Dendritic cell treated with granulocyte-macrophage colony-stimulating factor and Interleukin-4, amounts not matched to agents 40 ng/mL and 50 ng/mL, for 4 days (primary cell): ENCODE data around the gene IGFALS.

Experiments
- H3K27ac Mint-ChIP-seq: one replicate; pipeline ENCODE4 v1.8.0; 2022; ENCODE audit warnings: mild to moderate bottlenecking, mixed read lengths
- H3K27me3 Mint-ChIP-seq: one replicate; pipeline ENCODE4 v1.8.0; 2022; ENCODE audit warnings: mild to moderate bottlenecking, mixed read lengths
- H3K36me3 Mint-ChIP-seq: one replicate; pipeline ENCODE4 v1.8.0; 2022; ENCODE audit warnings: low read depth, mixed read lengths
- H3K4me1 Mint-ChIP-seq: one replicate; pipeline ENCODE4 v1.8.0; 2022; ENCODE audit warnings: low read depth, mixed read lengths
- H3K4me3 Mint-ChIP-seq: one replicate; pipeline ENCODE4 v1.8.0; 2022; ENCODE audit warnings: mild to moderate bottlenecking, moderate library complexity, mixed read lengths
- H3K9me3 Mint-ChIP-seq: one replicate; pipeline ENCODE4 v1.8.0; 2022; ENCODE audit warnings: mixed read lengths
- intact Hi-C: fragments of 100-400 bp; cut with micrococcal nuclease; formaldehyde crosslinking; loops from one replicate; pipeline ENCODE4 v1.15.0; 2022

The IGFALS gene

GRCh38 chr16:1821861-1822611 is 28.5 kb upstream of the IGFALS start:
- H3K4me3 Mint-ChIP-seq = no peak overlapping the region
- peaks cover 75% of the 10 kb centered on the region for H3K36me3 Mint-ChIP-seq
- no peak overlapping the region for H3K27ac Mint-ChIP-seq
- H3K27me3 Mint-ChIP-seq = no peaks in the 10 kb centered on the region
- intact Hi-C loops = no loop called here
- H3K4me1 Mint-ChIP-seq = peaks cover 14% of the 10 kb centered on the region
- no peaks in the 10 kb centered on the region for H3K9me3 Mint-ChIP-seq

DNA sequence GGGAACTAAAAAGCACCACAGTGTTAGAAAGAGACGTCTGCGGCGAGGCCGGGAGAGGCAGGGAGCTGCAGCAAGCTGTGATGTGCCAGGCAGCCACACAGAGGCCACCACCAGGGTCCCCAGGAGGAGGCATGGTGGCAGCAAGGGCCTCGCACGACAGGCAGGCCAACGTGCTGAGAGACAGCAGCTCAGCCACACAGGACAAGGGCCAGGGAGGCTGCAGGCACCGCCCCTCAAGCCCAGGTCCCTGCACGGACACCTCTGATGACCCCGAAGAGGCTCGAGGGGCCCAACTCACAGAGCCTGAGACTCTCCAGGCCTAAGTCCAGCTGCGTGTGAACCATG is 27.4 kb upstream of the IGFALS start:
- intact Hi-C loops = no loop called here
- no peaks in the 10 kb centered on the region for H3K9me3 Mint-ChIP-seq
- no peak overlapping the region for H3K27ac Mint-ChIP-seq
- no peaks in the 10 kb centered on the region for H3K27me3 Mint-ChIP-seq
- H3K36me3 Mint-ChIP-seq = peaks cover 84% of the 10 kb centered on the region
- H3K4me3 Mint-ChIP-seq = no peak overlapping the region
- peaks cover 14% of the 10 kb centered on the region for H3K4me1 Mint-ChIP-seq

DNA sequence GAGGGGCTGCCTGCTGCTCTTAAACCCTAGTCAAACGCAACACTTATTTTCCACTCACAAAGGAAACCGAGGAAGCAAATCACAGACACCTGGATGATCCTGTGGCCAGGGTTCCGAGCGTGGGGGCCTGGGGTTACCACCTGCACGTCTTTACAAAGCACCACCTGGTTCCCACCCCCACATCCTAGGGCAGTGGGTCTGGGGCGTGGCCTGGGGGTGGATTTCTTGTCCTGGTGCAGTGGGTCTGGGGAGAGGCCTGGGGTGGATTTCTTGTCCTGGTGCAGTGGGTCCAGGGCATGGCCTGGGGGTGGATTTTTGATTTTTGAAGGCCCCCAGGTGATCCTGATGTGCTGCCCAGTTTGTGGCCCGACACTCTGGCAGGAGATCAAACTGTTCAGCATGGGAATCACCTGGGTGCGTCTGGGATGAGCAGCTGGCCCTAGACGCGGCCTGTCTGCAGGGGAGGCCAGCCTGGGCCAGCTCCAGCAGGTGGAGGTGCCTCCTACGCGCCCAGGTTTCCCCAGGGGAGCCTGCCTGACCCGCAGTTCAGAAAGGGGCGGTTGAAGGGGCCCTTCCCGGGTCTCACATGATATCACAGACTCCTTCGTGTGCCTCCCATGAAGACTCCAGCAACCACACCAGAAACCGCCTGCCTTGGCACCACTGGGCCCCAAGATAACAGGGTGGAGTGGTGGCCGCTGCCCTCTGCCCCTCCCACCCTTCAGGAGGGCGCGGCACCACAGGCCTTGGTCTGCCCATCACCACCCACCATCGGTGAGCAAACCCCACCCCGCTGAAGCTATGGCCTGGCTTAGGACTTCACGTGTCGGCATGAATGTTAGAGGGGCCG is 26.8 kb upstream of the IGFALS start:
- Mint-ChIP-seq H3K27me3 (no peaks in the 10 kb centered on the region), H3K4me1 (peaks cover 14% of the 10 kb centered on the region), H3K4me3 (no peak overlapping the region), H3K36me3 (peaks cover 90% of the 10 kb centered on the region), H3K27ac (no peak overlapping the region), H3K9me3 (no peaks in the 10 kb centered on the region)
- intact Hi-C loops = no loop called here

DNA sequence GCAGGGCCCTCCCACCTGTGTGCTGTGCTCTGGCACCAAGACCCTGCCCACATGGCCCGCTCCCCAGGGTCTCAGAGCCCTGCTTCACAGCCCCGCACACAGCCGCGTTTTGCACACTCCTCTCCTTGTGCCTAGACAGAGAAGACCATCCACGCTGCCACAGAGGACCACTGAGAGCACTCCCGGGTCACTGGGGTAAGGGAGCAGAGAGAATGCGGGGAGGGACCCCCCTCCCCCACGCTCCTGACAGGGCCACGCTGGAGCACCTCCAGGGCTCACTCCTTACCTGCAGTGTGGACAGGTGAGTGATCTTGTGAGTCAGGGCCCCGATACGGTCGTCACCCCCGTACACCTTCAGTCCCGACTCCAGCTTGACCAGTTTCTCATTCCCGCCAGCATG is 26.1 kb upstream of the IGFALS start:
- H3K36me3 Mint-ChIP-seq = peaks cover 95% of the 10 kb centered on the region
- no peak overlapping the region for H3K4me3 Mint-ChIP-seq
- H3K4me1 Mint-ChIP-seq = peaks cover 10% of the 10 kb centered on the region
- intact Hi-C loops = no loop called here
- H3K9me3 Mint-ChIP-seq = no peaks in the 10 kb centered on the region
- no peak overlapping the region for H3K27ac Mint-ChIP-seq
- no peaks in the 10 kb centered on the region for H3K27me3 Mint-ChIP-seq

- intact Hi-C loops = no loop called here
- no peaks in the 10 kb centered on the region for H3K27me3 Mint-ChIP-seq
- H3K4me3 Mint-ChIP-seq = no peak overlapping the region
- peaks cover 95% of the 10 kb centered on the region for H3K36me3 Mint-ChIP-seq
- peaks cover 4% of the 10 kb centered on the region for H3K4me1 Mint-ChIP-seq
- H3K27ac Mint-ChIP-seq = no peak overlapping the region
- no peaks in the 10 kb centered on the region for H3K9me3 Mint-ChIP-seq
Measured at GRCh38 chr16:1818873-1819525, 25.5 kb upstream of the IGFALS start.

DNA sequence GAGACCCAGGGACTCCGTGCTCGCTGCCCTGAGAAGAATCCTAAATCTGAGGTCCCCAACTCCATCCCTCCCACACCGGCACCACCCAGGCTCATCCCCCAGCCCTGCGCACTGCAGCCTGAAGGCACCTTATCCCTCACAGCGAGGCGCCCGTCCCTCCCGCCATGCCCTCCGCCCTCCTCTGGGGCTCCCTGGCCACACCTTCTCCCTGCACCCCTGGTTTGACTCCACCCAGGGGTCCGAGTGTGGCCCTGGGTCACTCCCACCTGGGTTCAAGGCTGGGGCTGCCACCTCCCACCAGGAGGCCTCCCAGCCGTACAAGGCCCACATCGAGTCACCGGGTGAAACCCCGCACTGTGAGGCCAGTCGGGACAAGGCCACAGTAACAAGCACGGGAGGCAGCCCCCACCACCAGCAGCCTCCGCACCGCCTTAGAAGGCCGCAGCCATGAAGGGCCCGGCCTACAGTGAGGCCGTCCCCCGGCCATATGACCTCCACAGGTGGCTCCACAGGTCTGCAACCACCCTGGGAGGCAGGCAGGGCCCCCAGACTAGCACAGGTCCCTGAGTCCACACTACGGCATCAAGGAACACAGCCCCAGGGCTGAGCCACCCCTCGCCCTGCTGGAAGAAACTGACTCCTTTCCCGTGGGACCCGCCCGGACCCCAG is 24.8 kb upstream of the IGFALS start:
- no peak overlapping the region for H3K4me3 Mint-ChIP-seq
- H3K27me3 Mint-ChIP-seq = no peaks in the 10 kb centered on the region
- no peaks in the 10 kb centered on the region for H3K9me3 Mint-ChIP-seq
- H3K4me1 Mint-ChIP-seq = peaks cover 2% of the 10 kb centered on the region
- intact Hi-C loops = no loop called here
- H3K36me3 Mint-ChIP-seq = peaks cover 97% of the 10 kb centered on the region
- no peak overlapping the region for H3K27ac Mint-ChIP-seq

- H3K9me3 Mint-ChIP-seq = no peaks in the 10 kb centered on the region
- H3K4me1 Mint-ChIP-seq = peaks cover 8% of the 10 kb centered on the region
- H3K27me3 Mint-ChIP-seq = no peaks in the 10 kb centered on the region
- intact Hi-C loops = no loop called here
- no peak overlapping the region for H3K27ac Mint-ChIP-seq
- peaks cover 100% of the 10 kb centered on the region for H3K36me3 Mint-ChIP-seq
- no peak overlapping the region for H3K4me3 Mint-ChIP-seq
Measured at GRCh38 chr16:1817716-1818115, 24.2 kb upstream of the IGFALS start.

GRCh38 chr16:1817276-1817589 is 23.7 kb upstream of the IGFALS start:
- intact Hi-C loops = no loop called here
- H3K4me1 Mint-ChIP-seq = peaks cover 9% of the 10 kb centered on the region
- no peak overlapping the region for H3K27ac Mint-ChIP-seq
- no peaks in the 10 kb centered on the region for H3K27me3 Mint-ChIP-seq
- H3K36me3 Mint-ChIP-seq = peaks cover 100% of the 10 kb centered on the region
- H3K4me3 Mint-ChIP-seq = no peak overlapping the region
- no peaks in the 10 kb centered on the region for H3K9me3 Mint-ChIP-seq

- Mint-ChIP-seq H3K4me1 (peaks cover 9% of the 10 kb centered on the region), H3K4me3 (no peak overlapping the region), H3K27me3 (no peaks in the 10 kb centered on the region), H3K27ac (no peak overlapping the region), H3K9me3 (no peaks in the 10 kb centered on the region), H3K36me3 (peaks cover 100% of the 10 kb centered on the region)
- intact Hi-C loops = no loop called here
Measured at GRCh38 chr16:1816396-1817275, 23.1 kb upstream of the IGFALS start.

DNA sequence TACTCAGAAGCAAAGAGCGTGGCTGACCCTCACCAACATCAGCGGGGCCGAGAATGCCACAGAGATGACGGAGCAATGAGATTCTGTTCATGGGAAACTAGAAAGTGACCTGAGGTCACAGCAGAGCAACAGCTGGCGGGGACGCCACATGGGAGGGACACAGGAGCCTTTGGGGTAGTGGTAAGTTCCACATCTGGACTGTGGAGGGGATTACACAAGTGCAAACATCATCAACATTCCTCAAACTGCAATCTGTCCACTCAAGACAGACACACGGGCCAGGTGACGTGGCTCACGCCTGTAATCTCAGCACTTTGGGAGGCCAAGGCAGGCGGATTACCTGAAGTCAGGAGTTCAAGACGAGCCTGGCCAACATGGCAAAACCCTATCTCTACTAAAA is 22.0 kb upstream of the IGFALS start:
- Mint-ChIP-seq H3K4me3 (no peak overlapping the region), H3K36me3 (peaks cover 100% of the 10 kb centered on the region), H3K27me3 (no peaks in the 10 kb centered on the region), H3K27ac (no peak overlapping the region), H3K4me1 (peaks cover 9% of the 10 kb centered on the region), H3K9me3 (no peaks in the 10 kb centered on the region)
- intact Hi-C loops = no loop called here

- Mint-ChIP-seq H3K36me3 (peaks cover 100% of the 10 kb centered on the region), H3K27ac (no peak overlapping the region), H3K4me1 (peaks cover 9% of the 10 kb centered on the region)
Measured at GRCh38 chr16:1812732-1813163, 19.2 kb upstream of the IGFALS start.

DNA sequence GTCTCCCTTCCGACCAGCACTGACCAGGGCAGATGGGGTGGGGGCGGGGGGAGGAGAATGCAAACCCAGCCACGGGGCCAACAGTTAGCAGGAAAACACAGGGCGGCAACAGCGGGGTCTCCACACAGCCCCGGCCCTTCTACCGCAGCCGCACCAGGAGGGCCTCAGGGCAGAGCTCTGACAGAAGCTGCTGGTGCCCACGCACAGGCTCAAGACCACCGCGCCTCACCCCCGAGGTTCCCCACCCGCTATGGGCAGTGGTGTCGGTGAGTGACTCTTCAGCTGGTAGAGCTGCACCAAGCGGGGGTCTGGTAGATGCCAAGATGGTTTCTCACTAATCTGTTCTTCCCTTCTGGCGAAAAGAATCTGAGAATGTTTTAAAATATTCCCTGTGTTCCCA is 17.0 kb upstream of the IGFALS start:
- Mint-ChIP-seq H3K4me1 (peaks cover 9% of the 10 kb centered on the region), H3K27ac (no peak overlapping the region), H3K27me3 (no peaks in the 10 kb centered on the region), H3K4me3 (no peak overlapping the region), H3K9me3 (no peaks in the 10 kb centered on the region), H3K36me3 (peaks cover 100% of the 10 kb centered on the region)
- intact Hi-C loops = no loop called here

More at GRCh38 chr16:1812732-1813163, 19.2 kb upstream of the IGFALS start:
- Mint-ChIP-seq H3K27me3 (no peaks in the 10 kb centered on the region), H3K4me3 (no peak overlapping the region), H3K9me3 (no peaks in the 10 kb centered on the region)
- intact Hi-C loops = no loop called here

- Mint-ChIP-seq H3K4me3 (no peak overlapping the region), H3K27ac (no peak overlapping the region), H3K36me3 (peaks cover 100% of the 10 kb centered on the region), H3K27me3 (no peaks in the 10 kb centered on the region), H3K4me1 (peaks cover 9% of the 10 kb centered on the region), H3K9me3 (no peaks in the 10 kb centered on the region)
- intact Hi-C loops = no loop called here
Measured at GRCh38 chr16:1810106-1810505, 16.6 kb upstream of the IGFALS start.
